SK-N-MC (cell line): Measurements from ENCODE around the gene ROBO4.

ENCODE experiments used
- DNase-seq: peaks from one replicate; pipeline ENCODE4 v3.0.0-alpha.2; 2011; ENCODE audit warnings: low read depth, low spot score
- H3K27ac ChIP-seq: fragments of 200-600 bp; sonication (generic); 2 replicates; pipeline ENCODE4 v1.5.1; 2016; ENCODE audit warnings: mixed run types
- H3K36me3 ChIP-seq: fragments of 200-600 bp; sonication (generic); 2 replicates; pipeline ENCODE4 v1.6.1; 2017; ENCODE audit warnings: antibody characterized with exemption, low read length, mixed read lengths; ENCODE audit not compliant: insufficient read depth
- H3K4me3 ChIP-seq: fragments of 200-600 bp; sonication (generic); 2 replicates; pipeline ENCODE4 v1.5.1; 2016
- H3K9ac ChIP-seq: fragments of 200-600 bp; sonication (generic); 2 replicates; pipeline ENCODE4 v1.8.0; 2017; ENCODE audit warnings: mixed run types, mixed read lengths; ENCODE audit not compliant: insufficient read length
- H3K9me3 ChIP-seq: fragments of 200-600 bp; sonication (generic); 2 replicates; pipeline ENCODE4 v1.6.1; 2017; ENCODE audit warnings: low read depth, mild to moderate bottlenecking, antibody characterized with exemption, low read length, moderate library complexity, mixed read lengths
- EZH2 ChIP-seq: fragments of 200-600 bp; sonication (generic); IDR thresholded peaks from one replicate; pipeline ENCODE4 v1.6.1; 2017; ENCODE audit warnings: antibody characterized with exemption
- FOXP2 ChIP-seq: optimal IDR thresholded peaks from 2 replicates; pipeline ENCODE3; 2011; ENCODE audit warnings: mild to moderate bottlenecking, moderate library complexity; ENCODE audit not compliant: insufficient read depth; ENCODE audit errors: extremely low read length, control extremely low read depth
- POLR2AphosphoS5 ChIP-seq: IDR thresholded peaks from 2 replicates; pipeline ENCODE4 v1.6.1; 2012; ENCODE audit warnings: mild to moderate bottlenecking, low read depth, low read length, borderline replicate concordance

The ROBO4 gene

GRCh38 chr11:124897674-124898262, at the start of gene ROBO4:
Gene ROBO4 (minus strand): TSS chr11:124897865. CDS start chr11:124897795, 70 bp downstream.
- no peak for DNase-seq
- Histone ChIP-seq H3K27ac (no peak within 1 kb of the TSS), H3K9me3 (no peaks in the 10 kb centered on the region), H3K36me3 (no peaks in the 10 kb centered on the region), H3K9ac (no peak within 1 kb of the TSS), H3K4me3 (no peak within 1 kb of the TSS)
- TF ChIP-seq EZH2 (no peak), POLR2AphosphoS5 (no peak), FOXP2 (no peak)

- H3K27ac ChIP-seq: no peak overlapping the region
- TF ChIP-seq EZH2 (no peak), POLR2AphosphoS5 (no peak)
- H3K4me3 ChIP-seq: no peak overlapping the region
- no peaks in the 10 kb centered on the region for H3K36me3 ChIP-seq
- no peaks in the 10 kb centered on the region for H3K9me3 ChIP-seq
- DNase-seq: no peak
- no peak overlapping the region for H3K9ac ChIP-seq
These were observed 49.1 kb upstream of the ROBO4 start for GRCh38 chr11:124946735-124947141.

- TF ChIP-seq EZH2 (no peak), POLR2AphosphoS5 (no peak), FOXP2 (no peak)
- DNase-seq: no peak
- no peak overlapping the region for H3K4me3 ChIP-seq
- H3K36me3 ChIP-seq: no peaks in the 10 kb centered on the region
- H3K9me3 ChIP-seq: no peaks in the 10 kb centered on the region
- no peak overlapping the region for H3K9ac ChIP-seq
- H3K27ac ChIP-seq: no peak overlapping the region
These were observed 48.2 kb upstream of the ROBO4 start for GRCh38 chr11:124945826-124946225.

- no peaks in the 10 kb centered on the region for H3K36me3 ChIP-seq
- no peak overlapping the region for H3K4me3 ChIP-seq
- H3K27ac ChIP-seq: no peak overlapping the region
- no peak overlapping the region for H3K9ac ChIP-seq
- no peak for TF ChIP-seq EZH2
- TF ChIP-seq POLR2AphosphoS5: no peak
- no peak for DNase-seq
- no peaks in the 10 kb centered on the region for H3K9me3 ChIP-seq
These were observed 46.9 kb upstream of the ROBO4 start for GRCh38 chr11:124944565-124944964.

GRCh38 chr11:124943741-124944140, 46.1 kb upstream of the ROBO4 start:
- Histone ChIP-seq H3K36me3 (no peaks in the 10 kb centered on the region), H3K27ac (no peak overlapping the region), H3K4me3 (no peak overlapping the region), H3K9me3 (no peaks in the 10 kb centered on the region), H3K9ac (no peak overlapping the region)
- TF ChIP-seq EZH2 (no peak), POLR2AphosphoS5 (no peak), FOXP2 (no peak)
- no peak for DNase-seq

- no peak overlapping the region for H3K9ac ChIP-seq
- H3K9me3 ChIP-seq: no peaks in the 10 kb centered on the region
- no peak overlapping the region for H3K27ac ChIP-seq
- no peak for TF ChIP-seq EZH2
- no peak for TF ChIP-seq POLR2AphosphoS5
- no peak for TF ChIP-seq FOXP2
- no peak overlapping the region for H3K4me3 ChIP-seq
- DNase-seq: no peak
- no peaks in the 10 kb centered on the region for H3K36me3 ChIP-seq
These were observed 45.6 kb upstream of the ROBO4 start for GRCh38 chr11:124943254-124943616.

GRCh38 chr11:124942466-124943253, 45.0 kb upstream of the ROBO4 start:
- no peak overlapping the region for H3K4me3 ChIP-seq
- TF ChIP-seq FOXP2: no peak
- TF ChIP-seq POLR2AphosphoS5: no peak
- no peak for TF ChIP-seq EZH2
- H3K36me3 ChIP-seq: no peaks in the 10 kb centered on the region
- H3K9me3 ChIP-seq: no peaks in the 10 kb centered on the region
- H3K9ac ChIP-seq: no peak overlapping the region
- DNase-seq: no peak
- no peak overlapping the region for H3K27ac ChIP-seq

GRCh38 chr11:124941703-124942102, 44.0 kb upstream of the ROBO4 start:
- Histone ChIP-seq H3K9ac (no peak overlapping the region), H3K9me3 (no peaks in the 10 kb centered on the region), H3K27ac (no peak overlapping the region), H3K4me3 (no peak overlapping the region), H3K36me3 (no peaks in the 10 kb centered on the region)
- TF ChIP-seq EZH2 (no peak), POLR2AphosphoS5 (no peak), FOXP2 (no peak)
- DNase-seq: no peak
